Stimulated activated CD4-positive, alpha-beta T cell treated with anti-CD3 and anti-CD28 coated beads, Interleukin-2, amount 100 ng/mL, for 4 hours (primary cell): ENCODE results near the gene PRSS22.
A peak's percentile ranks its signal among the peaks of the same experiment; 100 is the strongest.

Source experiments
- DNase-seq: peaks from one replicate; pipeline ENCODE4 v3.0.0-alpha.2; 2020; ENCODE audit warnings: low read depth

Gene PRSS22

DNA sequence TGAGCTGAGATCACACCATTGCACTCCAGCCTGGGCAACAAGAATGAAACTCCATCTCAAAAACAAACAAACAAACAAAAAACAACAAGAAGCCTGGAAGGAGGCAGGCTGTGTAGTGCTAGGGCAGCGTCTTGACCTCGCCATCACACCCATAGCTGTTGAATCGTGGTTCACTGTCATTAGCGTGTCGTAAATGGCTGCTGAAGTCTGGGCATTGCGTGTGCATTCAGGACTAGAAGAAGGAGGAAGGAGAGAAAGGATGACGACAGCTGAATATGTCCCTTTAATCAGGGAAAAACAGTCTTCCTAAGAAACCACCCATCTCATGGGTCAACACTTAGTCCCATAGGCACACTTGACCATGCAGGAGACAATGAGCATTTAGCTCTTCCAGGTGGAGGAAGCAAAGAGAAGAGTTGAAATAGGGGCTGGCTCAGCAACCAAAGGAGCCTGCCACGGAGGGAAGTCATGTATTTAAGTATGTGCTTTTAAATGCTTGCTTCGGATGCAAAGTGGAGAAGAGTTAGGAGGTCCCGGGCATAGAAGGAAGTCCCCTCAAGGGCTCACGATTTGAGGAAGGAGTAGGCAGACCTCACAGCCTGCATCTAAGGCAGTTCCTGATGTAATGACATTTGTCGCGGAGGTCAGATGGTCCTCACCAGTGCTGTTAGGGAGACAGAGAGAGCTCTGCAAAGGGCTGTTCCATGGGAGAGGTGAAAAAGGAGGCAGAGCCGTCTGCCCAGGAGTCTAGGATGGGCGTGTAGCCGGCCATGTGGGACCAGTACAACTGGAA is 8.8 kb downstream of the PRSS22 start:
- DNase-seq: no peak

DNA sequence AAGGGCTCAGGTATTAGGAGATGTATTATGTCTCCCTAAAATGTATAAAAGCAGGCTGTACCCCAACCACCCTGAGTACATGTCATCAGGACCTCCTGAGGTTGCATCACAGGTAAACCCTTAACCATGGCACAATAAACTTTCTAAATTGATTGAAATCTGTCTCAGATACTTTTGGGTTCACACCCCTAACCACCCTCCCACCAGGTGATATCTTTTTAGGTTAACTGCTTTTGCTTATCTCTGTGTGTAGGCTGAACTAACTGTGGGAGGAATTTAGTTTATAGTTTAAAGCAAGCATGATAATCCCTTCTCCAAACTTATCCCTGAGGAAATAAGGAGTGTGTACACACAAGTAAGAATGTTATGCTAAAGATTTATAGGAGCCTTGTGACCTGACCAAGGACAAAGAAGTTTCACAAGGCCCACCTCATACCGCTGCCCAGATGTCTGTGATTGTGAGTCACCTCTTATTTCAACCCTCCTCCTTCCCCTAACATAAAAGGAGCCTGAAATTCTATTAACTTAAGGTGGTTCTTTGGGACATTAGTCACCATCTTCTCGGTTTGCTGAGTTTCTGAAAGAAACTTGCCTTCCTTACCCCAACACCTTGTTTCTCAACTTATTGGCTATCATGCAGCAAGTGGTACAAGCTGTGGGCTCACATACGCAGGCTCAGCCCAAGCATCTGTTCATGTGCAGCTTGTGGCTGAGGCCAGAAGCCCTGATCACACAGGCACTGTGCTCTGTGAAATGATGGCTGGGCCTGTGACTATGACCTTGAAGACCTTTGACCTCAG is 11.3 kb downstream of the PRSS22 start:
- DNase-seq: no peak

DNA sequence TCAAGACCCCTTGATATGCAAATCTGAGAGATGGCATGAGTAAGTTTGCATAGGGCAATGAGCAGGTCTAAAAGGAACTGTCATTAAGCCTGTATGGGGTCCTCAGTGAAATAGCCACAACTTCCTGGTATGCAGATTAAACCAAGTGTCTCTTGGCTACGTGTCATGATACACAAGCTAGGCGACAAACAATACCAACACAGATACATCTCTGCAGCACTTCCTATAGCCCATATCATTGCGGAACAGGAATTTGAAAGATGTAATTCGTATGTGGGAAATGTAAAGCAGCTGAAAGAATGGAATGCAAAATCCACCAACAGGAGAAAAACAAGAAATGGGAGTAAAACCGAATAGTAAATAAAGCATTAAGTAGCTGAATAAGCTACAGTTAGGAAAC is 12.9 kb downstream of the PRSS22 start:
- DNase-seq: no peak

DNA sequence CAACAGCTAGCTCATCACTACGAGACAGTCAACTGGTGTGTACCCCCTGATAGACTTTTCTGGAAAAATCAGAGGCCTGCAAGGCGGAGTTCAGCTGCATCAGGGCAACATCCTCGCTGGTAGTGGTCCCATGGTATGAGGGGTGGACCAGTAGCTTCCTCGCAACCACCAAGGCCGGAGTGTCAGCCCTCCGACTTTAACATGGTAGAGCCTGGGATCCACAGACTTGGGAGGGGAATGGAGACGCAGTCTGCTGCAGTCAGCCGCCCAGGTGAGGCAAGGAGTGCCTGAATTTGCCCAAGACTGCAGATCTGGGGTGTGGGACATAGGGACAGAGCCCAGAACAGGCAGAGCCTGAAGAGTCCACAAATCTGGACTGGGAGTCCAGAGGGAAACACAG is 14.4 kb downstream of the PRSS22 start:
- DNase-seq: no peak

DNA sequence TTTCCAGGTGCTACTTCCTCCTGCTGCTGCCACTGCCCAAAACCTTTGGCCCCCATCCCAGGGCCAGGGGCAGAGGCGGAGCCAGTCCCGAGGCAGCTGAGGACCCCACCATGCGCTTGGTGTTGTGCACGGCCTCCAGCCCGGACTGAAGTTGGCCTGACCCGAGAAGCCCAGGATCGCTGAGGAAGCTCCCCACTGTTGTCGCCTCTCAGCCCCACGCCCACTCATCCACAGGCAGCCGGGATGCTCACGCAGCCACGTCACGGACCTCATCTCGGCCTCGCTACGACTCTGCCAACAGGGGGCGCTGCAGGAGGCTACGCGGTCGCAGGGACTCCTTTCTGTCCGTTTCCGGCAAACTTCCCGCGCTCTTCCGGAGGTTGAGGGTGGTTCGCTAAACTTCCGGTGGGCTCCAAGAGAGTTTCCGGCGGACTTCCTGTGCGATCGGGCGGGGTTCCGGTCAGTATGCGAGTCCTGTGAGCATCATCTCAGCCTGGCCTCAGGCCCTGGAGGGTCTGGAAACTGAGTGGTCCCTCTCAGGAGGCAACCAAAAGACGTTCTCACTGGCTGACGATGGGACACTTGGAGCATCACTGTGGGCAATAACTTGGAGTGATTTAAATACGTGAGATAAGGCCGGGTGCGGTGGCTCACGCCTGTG is 15.5 kb downstream of the PRSS22 start:
- DNase-seq: peak; percentile 41

DNA sequence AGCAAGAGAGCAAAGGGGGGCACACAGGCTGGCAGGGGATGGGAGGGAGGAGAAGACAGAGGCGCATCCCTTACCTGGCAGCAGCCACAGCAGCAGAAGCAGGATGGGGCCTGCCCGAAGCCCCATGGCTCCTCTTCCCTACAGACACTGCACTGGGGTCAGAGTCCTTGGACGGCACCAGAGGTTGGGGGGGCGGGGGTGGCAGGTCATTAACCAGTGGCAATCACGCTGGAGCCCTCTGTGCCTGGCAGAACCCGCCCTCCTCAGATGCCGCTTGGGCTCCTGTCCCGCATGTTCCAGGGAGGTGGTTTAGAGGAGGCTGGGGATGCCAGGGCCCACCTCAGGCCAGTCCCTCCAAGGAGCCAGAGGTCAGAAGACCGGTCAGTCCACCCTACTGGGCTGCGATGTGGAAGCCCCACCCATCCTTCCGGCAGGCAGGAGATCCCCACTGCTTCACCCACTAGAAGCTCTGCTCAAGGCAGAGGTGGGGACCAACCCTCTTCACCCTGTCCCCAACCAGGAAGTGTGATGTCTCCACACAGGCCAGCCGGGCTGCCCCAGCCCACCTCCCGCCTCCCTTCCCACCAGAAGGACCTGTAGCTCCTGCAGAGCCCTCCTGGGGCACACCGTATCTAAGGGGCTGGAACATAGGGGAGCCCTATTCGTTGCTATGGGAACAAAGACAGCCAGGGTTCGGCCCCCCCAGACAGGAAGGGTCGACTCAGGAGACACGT is 16.2 kb downstream of the PRSS22 start:
- DNase-seq: no peak

DNA sequence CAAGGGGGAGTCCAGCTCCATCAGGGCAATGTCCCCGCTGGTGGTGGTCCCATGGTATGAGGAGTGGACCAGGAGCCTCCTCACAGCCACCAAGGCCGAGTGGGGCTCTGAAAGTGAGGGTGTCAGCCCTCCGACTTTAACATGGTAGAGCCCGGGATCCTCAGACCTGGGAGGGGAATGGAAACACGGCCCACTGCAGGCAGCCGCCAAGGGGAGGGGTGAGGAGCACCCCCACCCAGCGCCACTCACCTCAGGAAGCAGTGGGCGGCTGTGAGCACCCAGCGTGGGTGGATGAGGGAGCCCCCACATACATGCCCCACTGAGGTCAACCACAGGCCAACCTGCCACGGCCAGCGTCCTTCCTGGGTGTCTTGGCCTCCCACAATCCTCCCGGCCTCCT is 17.1 kb downstream of the PRSS22 start:
- no peak for DNase-seq

DNA sequence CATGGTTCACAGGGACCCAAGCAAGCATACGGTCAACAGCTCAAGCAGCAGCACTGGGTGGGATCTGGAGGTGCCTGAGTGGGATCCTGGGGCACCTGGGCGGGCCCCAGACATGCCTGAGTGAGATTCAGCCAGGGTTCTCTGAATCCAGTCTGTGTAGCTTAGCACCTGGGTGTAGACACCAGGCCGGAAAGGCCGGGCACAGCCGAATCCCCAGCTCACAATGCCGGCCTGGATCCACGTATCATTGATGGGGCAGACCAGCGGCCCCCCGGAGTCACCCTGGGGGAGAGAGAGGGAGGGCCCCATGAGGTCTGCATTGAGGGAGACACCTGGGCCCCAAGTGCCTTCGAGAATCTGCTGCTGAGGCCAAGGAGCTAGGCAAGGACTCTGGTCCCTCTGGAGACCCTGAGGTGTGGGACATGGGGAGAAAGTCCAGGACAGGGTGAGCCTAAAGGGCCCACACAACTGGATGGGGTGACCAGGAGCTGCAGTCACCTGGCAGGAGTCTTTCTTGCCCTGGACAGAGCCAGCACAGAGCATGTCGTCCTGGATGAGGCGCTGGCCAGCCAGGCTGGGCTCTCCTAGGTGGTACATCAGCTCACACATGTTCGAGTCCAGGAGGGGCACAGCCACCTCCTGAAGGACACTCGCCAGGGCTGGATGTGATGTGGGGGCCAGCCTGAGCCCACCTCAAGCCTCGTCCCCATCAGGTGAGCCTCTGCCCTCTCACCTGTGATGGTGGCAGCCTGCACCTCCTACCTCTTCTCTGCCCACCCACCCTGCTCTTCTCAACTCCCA is 18.1 kb downstream of the PRSS22 start:
- no peak for DNase-seq

DNA sequence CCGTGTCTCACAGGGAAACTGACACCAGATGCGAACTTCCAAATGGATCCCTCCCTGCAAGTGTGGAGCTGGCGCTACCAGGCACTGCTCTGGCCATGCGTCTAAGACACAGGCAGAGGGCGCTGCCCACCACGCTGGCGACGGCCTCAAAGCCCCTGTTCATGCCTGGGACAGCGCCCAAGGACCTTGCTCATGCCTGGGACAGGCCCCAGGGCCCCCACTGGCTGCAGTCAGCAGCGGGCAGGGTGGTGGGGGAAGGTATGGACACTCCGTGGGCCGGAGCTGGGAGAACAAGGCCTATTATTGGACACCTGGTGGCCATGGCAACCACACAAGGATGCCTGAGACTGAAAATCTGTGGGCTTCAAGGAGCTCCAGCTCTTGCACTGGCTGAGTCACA is 19.0 kb downstream of the PRSS22 start:
- DNase-seq: no peak

DNA sequence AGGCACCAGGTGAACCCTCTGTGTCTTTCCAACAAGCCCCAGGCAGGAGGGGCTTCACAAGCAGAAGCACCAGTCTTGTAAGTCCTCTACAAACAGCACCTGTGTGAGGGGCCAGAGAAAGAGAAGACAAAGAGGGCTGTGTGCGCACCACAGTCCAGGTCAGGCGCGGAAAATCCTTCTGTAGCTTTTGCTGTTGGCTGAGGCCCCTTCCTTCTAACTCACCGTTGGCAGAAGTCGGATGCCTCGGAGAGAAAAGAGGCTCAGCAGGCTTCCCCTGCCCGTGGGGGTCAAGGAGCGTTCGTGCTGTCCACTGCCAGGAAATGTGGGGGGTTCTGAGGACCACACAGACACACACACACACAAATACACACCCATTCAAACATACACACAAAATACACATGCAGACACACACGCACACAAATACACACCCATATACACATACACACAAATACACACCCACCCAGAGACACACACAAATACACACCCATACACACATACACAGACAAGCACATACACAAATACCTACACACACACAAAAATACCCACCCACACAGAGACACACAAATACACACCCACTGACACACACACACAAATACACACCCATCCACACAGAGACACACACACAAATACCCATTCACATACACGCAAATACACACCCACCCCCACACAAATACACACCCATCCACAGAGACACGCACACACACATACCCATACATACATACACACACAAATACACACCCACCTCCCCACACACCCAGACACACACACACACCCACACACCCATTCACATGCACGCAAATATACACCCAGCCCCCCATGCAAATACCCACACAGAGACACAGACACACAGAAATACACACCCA is 21.1 kb downstream of the PRSS22 start:
- no peak for DNase-seq

DNA sequence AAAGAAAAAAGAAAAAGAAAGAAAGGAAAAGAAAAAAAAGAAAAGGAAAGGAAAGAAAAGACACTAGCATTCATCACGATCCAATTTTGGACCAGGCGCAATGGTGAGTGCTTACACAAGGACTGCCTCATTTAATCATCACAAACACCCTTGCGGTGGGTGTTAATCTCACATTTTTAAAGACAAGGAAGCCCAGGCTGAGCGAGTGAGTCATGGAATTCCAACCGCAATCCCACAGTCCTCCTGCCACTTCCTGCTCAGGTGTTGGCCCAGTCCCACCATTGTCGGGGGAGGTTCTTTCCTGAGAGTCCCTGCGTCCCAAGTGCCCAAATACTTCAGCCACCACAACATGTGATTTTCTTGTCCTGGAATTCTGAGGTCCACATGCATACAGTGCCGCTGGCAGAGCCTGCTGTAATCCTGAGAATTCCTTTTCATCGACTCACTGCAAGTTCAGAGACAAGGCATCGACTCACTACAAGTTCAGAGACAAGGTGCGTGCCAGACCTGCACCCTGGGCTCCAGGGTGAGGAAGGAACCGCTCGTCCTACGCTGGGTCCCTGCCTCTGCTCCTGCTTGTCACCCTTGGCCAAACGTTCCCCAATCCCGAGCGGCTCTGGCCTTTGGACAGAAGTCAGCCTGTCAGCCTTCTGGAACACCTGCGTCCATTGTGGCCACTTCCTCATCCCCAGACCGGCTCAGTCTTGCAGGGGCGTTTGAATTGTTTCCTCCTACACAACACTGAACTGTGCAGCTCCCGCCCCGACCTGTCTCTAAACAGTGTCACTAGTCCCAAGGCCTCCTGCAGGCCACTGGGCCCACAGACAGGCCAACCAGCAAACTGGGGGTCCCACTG is 22.1 kb downstream of the PRSS22 start:
- DNase-seq: no peak

DNA sequence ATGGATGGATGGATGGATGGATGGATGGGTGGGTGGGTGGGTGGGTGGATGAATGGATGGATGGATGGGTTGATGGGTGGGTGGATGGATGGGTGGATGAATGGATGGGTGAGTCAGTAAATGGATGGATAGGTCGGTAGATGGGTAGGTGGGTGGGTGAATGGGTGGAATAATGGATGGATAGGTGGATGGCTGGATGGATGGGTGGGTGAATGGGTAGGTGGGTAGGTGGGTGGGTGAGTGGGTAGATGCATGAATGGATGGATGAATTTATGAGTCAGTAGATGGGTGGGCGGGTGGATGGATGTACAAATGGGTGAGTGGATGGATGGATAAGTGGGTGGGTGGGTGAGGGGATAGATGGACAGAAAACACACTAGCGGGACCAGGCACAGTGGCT is 23.0 kb downstream of the PRSS22 start:
- no peak for DNase-seq

DNA sequence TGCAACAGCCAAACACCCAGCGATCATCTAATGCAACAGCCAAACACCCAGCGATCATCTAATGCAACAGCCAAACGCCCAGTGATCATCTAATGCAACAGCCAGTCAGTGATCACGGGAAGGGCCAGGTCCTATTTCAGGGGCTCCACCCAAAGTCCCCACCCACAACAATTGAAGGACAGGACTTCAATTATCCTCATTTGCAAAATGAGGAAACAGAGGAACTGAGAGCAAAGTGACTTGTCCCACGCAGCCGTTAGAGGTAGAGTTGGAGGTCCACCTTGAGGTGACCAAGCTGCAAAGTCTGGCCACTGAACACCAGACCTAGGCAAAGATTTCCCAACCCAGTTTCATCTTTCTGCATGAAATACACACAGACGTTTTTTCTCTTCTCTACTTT is 24.2 kb downstream of the PRSS22 start:
- DNase-seq: no peak

DNA sequence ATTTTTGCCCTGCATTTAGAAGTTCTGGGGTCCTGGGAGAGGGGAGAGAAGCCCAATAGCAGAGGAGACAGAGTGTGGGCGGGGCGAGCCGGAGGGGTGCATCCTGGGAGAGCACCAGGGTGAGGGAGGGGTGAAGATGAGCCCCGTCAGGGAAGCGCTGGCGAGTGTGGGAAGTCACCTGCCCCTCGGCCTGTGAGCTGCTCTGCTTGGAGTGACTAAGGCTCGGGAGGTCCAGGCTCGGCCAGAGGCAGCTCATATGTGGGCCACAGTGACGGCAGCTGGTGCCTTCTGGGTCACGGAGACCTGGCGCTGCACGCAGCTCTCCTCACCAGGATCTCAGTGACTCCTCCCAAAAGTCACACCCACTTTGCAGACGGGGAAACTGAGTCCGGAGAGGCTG is 26.8 kb downstream of the PRSS22 start:
- no peak for DNase-seq

DNA sequence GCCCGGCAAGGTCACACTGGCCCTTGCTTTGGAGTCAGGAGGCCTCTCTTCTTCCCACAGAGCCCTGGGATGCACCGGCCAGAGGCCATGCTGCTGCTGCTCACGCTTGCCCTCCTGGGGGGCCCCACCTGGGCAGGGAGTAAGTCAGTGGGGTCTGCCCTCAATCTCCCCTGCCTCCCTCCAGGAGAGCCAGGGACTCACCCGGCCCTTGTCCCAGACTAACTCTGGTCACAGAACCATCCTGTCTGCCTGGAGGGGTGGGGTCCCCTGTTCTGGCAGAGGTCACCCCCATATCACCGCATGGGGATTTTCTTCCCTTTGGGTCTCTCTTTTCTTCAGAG is 27.6 kb downstream of the PRSS22 start:
- DNase-seq: no peak

DNA sequence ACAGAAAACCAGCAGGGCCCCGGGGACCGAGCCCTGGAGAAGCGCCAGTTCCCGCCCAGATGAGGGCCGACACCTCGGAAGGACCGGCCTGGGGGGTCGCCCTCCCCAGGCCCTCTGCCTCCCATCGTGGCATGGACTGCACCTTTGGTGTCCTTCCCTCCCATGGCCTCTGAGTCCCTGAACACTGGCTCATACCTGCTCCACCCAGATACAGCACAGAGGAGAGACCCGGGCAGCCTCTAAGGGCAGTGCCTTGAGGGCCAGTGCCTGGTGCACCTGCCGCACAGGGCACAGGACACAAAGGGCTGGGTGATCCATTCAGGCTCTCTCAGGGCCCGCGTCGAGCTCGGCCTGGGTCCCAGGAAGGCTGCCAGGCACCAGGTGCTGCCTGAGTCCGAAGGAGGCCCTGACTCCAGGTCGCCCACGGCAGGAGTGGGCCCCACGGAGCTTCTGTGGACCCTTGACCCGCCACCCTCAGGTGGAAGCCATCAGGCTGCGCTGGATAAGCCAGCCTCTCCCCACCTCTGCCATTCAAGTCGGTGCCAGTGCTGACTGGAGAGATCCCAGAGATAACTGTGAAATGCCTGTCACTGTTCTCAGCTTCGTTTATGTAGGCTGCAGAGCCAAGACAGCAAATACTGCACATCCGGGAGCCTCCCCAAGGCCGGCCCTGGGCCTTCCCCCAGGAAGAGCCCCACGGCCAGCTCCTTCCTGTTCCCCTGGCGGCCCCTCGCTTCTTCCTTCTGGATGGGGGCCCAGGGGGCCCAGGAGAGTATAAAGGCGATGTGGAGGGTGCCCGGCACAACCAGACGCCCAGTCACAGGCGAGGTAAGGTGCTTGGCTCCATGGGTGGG is 28.2 kb downstream of the PRSS22 start, which contains the start of gene ZG16B:
Gene ZG16B, plus strand, starts transcription at position 803 of the 854 bp plus-strand sequence. CDS start 139 bp downstream, outside the sequence.
- DNase-seq: no peak

DNA sequence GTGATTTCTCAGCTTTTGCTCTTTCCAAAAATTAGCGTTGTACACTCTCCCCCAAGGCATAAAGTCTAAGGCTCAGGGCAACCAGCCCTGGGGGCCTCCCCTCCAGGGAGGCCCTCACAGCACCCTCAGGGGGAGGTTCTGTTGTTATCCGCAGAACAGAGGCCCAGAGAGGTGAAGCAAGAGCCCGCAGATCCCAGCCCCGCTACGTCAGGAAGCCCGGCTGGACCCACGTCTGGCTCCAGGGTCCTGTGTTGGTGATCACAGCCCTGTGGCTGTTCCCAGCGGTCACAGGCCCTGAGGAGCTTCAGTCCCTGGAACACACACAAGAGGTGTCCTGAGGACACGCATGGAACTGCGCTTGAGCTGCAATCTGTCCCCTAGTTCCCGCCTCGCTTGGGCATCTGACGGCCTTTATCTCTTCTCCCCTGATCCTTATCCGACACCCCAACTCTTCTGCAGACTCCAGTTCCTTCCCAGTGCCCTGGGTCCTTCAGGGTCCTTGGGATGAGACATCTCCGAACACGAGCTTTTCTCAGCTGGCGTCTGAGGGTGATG is 29.0 kb downstream of the PRSS22 start:
- DNase-seq: no peak

DNA sequence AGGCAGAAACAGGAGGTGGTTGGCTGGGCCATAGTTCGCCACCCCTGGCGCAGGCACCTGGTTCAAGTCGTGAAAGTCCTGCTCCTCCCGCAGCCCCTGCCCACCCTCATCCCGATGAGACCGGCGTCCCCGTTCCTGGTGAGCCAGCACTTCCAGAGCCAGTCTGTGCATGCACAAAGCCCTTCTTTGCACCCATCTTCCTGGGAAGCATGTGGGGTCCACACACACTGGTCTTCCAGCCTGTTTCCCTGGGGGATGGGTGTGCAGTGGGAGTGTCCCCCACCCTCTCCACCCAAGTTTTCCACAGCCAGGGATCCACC is 29.5 kb downstream of the PRSS22 start:
- no peak for DNase-seq
